ENCODE results near the gene NLRP3.

GRCh38 chr1:247475793-247476192 lies 59.8 kb downstream of the NLRP3 start:
- TF ChIP-seq, protein P1, sequence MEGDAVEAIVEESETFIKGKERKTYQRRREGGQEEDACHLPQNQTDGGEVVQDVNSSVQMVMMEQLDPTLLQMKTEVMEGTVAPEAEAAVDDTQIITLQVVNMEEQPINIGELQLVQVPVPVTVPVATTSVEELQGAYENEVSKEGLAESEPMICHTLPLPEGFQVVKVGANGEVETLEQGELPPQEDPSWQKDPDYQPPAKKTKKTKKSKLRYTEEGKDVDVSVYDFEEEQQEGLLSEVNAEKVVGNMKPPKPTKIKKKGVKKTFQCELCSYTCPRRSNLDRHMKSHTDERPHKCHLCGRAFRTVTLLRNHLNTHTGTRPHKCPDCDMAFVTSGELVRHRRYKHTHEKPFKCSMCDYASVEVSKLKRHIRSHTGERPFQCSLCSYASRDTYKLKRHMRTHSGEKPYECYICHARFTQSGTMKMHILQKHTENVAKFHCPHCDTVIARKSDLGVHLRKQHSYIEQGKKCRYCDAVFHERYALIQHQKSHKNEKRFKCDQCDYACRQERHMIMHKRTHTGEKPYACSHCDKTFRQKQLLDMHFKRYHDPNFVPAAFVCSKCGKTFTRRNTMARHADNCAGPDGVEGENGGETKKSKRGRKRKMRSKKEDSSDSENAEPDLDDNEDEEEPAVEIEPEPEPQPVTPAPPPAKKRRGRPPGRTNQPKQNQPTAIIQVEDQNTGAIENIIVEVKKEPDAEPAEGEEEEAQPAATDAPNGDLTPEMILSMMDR (IDR thresholded peaks at IDR 0.05; ENCODE audit: low read depth, low read length, poor library complexity, severe bottlenecking) = no peak
- no peak for TF ChIP-seq EZH2phosphoT487 (IDR thresholded peaks at IDR 0.05; ENCODE audit: borderline replicate concordance, low read length)
